ENCODE measurements around the gene ABI1. TPM values are rescaled to one million over a fixed set of nuclear protein-coding genes. Genes with fewer than 3 reads are reported as not detected.

The ABI1 gene
- total and polyA plus RNA-seq, 9 of the 15 experiments (the other 6 are each of a cell fraction or from before 2014, with no cell fraction given) = 22.1 to 52.3 (median 39.0) TPM

DNA sequence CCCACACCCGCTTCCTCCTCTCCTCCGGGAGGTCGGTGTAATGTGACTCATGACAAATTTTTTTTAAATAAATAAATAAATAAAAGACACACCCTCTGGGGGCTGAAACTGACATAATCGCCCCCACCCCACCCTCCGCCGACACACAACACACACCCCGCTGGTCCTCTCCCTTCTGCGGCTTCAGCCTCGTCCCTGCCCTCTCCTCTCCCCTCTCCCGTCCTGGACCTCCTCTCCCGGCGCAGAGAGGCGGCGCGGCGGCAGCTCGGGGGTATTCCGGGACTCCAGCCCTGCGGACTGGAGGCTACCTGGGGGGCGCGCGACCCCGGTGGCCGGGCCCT, 686 bp downstream of the ABI1 start (continued):
- TF ChIP-seq, protein P1, sequence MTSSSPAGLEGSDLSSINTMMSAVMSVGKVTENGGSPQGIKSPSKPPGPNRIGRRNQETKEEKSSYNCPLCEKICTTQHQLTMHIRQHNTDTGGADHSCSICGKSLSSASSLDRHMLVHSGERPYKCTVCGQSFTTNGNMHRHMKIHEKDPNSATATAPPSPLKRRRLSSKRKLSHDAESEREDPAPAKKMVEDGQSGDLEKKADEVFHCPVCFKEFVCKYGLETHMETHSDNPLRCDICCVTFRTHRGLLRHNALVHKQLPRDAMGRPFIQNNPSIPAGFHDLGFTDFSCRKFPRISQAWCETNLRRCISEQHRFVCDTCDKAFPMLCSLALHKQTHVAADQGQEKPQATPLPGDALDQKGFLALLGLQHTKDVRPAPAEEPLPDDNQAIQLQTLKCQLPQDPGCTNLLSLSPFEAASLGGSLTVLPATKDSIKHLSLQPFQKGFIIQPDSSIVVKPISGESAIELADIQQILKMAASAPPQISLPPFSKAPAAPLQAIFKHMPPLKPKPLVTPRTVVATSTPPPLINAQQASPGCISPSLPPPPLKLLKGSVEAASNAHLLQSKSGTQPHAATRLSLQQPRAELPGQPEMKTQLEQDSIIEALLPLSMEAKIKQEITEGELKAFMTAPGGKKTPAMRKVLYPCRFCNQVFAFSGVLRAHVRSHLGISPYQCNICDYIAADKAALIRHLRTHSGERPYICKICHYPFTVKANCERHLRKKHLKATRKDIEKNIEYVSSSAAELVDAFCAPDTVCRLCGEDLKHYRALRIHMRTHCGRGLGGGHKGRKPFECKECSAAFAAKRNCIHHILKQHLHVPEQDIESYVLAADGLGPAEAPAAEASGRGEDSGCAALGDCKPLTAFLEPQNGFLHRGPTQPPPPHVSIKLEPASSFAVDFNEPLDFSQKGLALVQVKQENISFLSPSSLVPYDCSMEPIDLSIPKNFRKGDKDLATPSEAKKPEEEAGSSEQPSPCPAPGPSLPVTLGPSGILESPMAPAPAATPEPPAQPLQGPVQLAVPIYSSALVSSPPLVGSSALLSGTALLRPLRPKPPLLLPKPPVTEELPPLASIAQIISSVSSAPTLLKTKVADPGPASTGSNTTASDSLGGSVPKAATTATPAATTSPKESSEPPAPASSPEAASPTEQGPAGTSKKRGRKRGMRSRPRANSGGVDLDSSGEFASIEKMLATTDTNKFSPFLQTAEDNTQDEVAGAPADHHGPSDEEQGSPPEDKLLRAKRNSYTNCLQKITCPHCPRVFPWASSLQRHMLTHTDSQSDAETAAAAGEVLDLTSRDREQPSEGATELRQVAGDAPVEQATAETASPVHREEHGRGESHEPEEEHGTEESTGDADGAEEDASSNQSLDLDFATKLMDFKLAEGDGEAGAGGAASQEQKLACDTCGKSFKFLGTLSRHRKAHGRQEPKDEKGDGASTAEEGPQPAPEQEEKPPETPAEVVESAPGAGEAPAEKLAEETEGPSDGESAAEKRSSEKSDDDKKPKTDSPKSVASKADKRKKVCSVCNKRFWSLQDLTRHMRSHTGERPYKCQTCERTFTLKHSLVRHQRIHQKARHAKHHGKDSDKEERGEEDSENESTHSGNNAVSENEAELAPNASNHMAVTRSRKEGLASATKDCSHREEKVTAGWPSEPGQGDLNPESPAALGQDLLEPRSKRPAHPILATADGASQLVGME (CRISPR knock-in tag; IDR thresholded peaks at IDR 0.05) = no peak
- no peak for TF ChIP-seq BCOR (IDR thresholded peaks at IDR 0.05)
- TF ChIP-seq MCM2 (IDR thresholded peaks at IDR 0.05; ENCODE audit: low read depth) = no peak
- no peak for TF ChIP-seq ZNF12 (CRISPR knock-in tag; IDR thresholded peaks at IDR 0.05)
- TF ChIP-seq, protein P2, sequence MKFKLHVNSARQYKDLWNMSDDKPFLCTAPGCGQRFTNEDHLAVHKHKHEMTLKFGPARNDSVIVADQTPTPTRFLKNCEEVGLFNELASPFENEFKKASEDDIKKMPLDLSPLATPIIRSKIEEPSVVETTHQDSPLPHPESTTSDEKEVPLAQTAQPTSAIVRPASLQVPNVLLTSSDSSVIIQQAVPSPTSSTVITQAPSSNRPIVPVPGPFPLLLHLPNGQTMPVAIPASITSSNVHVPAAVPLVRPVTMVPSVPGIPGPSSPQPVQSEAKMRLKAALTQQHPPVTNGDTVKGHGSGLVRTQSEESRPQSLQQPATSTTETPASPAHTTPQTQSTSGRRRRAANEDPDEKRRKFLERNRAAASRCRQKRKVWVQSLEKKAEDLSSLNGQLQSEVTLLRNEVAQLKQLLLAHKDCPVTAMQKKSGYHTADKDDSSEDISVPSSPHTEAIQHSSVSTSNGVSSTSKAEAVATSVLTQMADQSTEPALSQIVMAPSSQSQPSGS (CRISPR knock-in tag; IDR thresholded peaks at IDR 0.05) = no peak
- no peak for TF ChIP-seq ZNF561 (CRISPR knock-in tag; conservative IDR thresholded peaks at IDR 0.05)
- TF ChIP-seq, protein P3, sequence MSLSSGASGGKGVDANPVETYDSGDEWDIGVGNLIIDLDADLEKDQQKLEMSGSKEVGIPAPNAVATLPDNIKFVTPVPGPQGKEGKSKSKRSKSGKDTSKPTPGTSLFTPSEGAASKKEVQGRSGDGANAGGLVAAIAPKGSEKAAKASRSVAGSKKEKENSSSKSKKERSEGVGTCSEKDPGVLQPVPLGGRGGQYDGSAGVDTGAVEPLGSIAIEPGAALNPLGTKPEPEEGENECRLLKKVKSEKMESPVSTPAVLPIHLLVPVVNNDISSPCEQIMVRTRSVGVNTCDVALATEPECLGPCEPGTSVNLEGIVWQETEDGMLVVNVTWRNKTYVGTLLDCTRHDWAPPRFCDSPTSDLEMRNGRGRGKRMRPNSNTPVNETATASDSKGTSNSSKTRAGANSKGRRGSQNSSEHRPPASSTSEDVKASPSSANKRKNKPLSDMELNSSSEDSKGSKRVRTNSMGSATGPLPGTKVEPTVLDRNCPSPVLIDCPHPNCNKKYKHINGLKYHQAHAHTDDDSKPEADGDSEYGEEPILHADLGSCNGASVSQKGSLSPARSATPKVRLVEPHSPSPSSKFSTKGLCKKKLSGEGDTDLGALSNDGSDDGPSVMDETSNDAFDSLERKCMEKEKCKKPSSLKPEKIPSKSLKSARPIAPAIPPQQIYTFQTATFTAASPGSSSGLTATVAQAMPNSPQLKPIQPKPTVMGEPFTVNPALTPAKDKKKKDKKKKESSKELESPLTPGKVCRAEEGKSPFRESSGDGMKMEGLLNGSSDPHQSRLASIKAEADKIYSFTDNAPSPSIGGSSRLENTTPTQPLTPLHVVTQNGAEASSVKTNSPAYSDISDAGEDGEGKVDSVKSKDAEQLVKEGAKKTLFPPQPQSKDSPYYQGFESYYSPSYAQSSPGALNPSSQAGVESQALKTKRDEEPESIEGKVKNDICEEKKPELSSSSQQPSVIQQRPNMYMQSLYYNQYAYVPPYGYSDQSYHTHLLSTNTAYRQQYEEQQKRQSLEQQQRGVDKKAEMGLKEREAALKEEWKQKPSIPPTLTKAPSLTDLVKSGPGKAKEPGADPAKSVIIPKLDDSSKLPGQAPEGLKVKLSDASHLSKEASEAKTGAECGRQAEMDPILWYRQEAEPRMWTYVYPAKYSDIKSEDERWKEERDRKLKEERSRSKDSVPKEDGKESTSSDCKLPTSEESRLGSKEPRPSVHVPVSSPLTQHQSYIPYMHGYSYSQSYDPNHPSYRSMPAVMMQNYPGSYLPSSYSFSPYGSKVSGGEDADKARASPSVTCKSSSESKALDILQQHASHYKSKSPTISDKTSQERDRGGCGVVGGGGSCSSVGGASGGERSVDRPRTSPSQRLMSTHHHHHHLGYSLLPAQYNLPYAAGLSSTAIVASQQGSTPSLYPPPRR (CRISPR knock-in tag; IDR thresholded peaks at IDR 0.05; ENCODE audit: borderline replicate concordance) = no peak
- TF ChIP-seq ZNF384 (IDR thresholded peaks at IDR 0.05; ENCODE audit: low read depth, low read length) = peak; percentile 70
- no peak for TF ChIP-seq ZNF324 (CRISPR knock-in tag; IDR thresholded peaks at IDR 0.05)
- TF ChIP-seq NCOA2 (IDR thresholded peaks at IDR 0.05; ENCODE audit: partially characterized antibody in 2 of 2) = no peak
- peak; percentile 7 for TF ChIP-seq TAF9B (IDR thresholded peaks at IDR 0.05; ENCODE audit: partially characterized antibody)
- TF ChIP-seq PURB (CRISPR knock-in tag; IDR thresholded peaks at IDR 0.05; ENCODE audit: low read depth) = no peak
- TF ChIP-seq PHTF2 (CRISPR knock-in tag; IDR thresholded peaks at IDR 0.05) = no peak
- TF ChIP-seq ETS2 (tag; IDR thresholded peaks at IDR 0.05; ENCODE audit: borderline replicate concordance, poor library complexity, severe bottlenecking) = no peak
- TF ChIP-seq FUS (optimal IDR thresholded peaks at IDR 0.05; ENCODE audit: low read depth, low read length) = no peak
- 0 out of 4 replicates have a peak, but pooled peaks of 1 of the 2 experiments have one; percentile 15 for TF ChIP-seq HDAC1 (IDR thresholded peaks at IDR 0.05)
- TF ChIP-seq, protein P4, sequence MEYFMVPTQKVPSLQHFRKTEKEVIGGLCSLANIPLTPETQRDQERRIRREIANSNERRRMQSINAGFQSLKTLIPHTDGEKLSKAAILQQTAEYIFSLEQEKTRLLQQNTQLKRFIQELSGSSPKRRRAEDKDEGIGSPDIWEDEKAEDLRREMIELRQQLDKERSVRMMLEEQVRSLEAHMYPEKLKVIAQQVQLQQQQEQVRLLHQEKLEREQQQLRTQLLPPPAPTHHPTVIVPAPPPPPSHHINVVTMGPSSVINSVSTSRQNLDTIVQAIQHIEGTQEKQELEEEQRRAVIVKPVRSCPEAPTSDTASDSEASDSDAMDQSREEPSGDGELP (CRISPR knock-in tag; IDR thresholded peaks at IDR 0.05; ENCODE audit: borderline replicate concordance) = no peak
